B cell (primary cell): ENCODE measurements around the gene TAS2R60. TPM values are rescaled to one million over a fixed set of nuclear protein-coding genes. Genes with fewer than 3 reads are reported as not detected.

Experiments
- ATAC-seq: fragments of 200-7000 bp; cut with Tn5 transposase; one replicate; pipeline ENCODE4 v1.10.0; 2021; ENCODE audit warnings: low read depth, mild to moderate bottlenecking, moderate number of reproducible peaks, moderate library complexity
- CTCF ChIA-PET: fragments of 350-600 bp; sonication (Branson Sonifier 250); formaldehyde crosslinking; loops from one replicate; lab custom pipeline; 2021; ENCODE audit warnings: antibody characterized with exemption, inconsistent platforms; lab: Charles Lee
- POLR2A ChIA-PET: fragments of 350-600 bp; sonication (Branson Sonifier 250); formaldehyde crosslinking; loops from one replicate; lab custom pipeline; 2021; ENCODE audit warnings: antibody characterized with exemption; lab: Charles Lee
- DNase-seq: peaks from one replicate; pipeline ENCODE4 v3.0.0; 2013
- H2AFZ ChIP-seq: 2 replicates; pipeline ENCODE4 v1.6.1; 2012; ENCODE audit warnings: mild to moderate bottlenecking, low read depth, low read length; ENCODE audit not compliant: insufficient read depth, poor library complexity, severe bottlenecking
- H3K27ac ChIP-seq, 2 donors: 1 replicate in 1 of 2; 2 replicates in 1 of 2; pipeline ENCODE4 v1.5.1; 2012 to 2013; ENCODE audit warnings: low read length in 2 of 2, mild to moderate bottlenecking in 2 of 2, moderate library complexity in 1 of 2
- H3K27me3 ChIP-seq, 4 experiments: fragments of 200-600 bp in 1 of 4; sonication (generic) in 1 of 4; replicated peaks in 1 of 4; 1 replicate in 2 of 4; 2 replicates in 2 of 4; pipeline versions ENCODE4 v1.6.1 to v1.7.0; 2013 to 2016; ENCODE audit warnings: low read length in 3 of 4, mild to moderate bottlenecking in 2 of 4, mixed read lengths in 1 of 4, moderate library complexity in 1 of 4; ENCODE audit not compliant: insufficient read depth in 4 of 4, control insufficient read depth in 3 of 4; ENCODE audit errors: control extremely low read depth in 1 of 4
- H3K36me3 ChIP-seq, 2 experiments: replicated peaks in 1 of 2; 1 replicate in 1 of 2; 2 replicates in 1 of 2; pipeline versions ENCODE4 v1.6.1 to v1.7.1; 2013; ENCODE audit warnings: low read length in 1 of 2; ENCODE audit not compliant: insufficient read depth in 2 of 2, control insufficient read depth in 1 of 2; ENCODE audit errors: control extremely low read depth in 1 of 2, extremely low read depth in 1 of 2
- H3K4me1 ChIP-seq, 2 donors: fragments of 200-600 bp in 1 of 2; sonication (generic) in 1 of 2; 1 replicate in 1 of 2; 2 replicates in 1 of 2; pipeline versions ENCODE4 v1.5.1 to v1.6.1; 2013 to 2017; ENCODE audit warnings: low read length in 2 of 2; ENCODE audit not compliant: control insufficient read depth in 2 of 2, insufficient read depth in 2 of 2
- H3K4me2 ChIP-seq: replicated peaks from 2 replicates; pipeline ENCODE3; 2012; ENCODE audit warnings: mild to moderate bottlenecking, low read depth, low read length; ENCODE audit not compliant: poor library complexity, severe bottlenecking
- H3K4me3 ChIP-seq, 5 experiments: fragments of 200-600 bp in 1 of 5; sonication (generic) in 1 of 5; 1 replicate in 3 of 5; 2 replicates in 2 of 5; pipeline versions ENCODE4 v1.5.1 to v1.7.0; 2011 to 2016; ENCODE audit warnings: low read length in 4 of 5, mild to moderate bottlenecking in 4 of 5, low read depth in 2 of 5, control low read depth in 1 of 5, moderate library complexity in 1 of 5; ENCODE audit not compliant: insufficient read depth in 1 of 5; ENCODE audit errors: control extremely low read depth in 1 of 5, extremely low read depth in 1 of 5
- H3K79me2 ChIP-seq: fragments of 200-600 bp; sonication (generic); one replicate; pipeline ENCODE4 v1.6.0; 2016; ENCODE audit warnings: low read length; ENCODE audit not compliant: control insufficient read depth, insufficient read depth
- H3K9ac ChIP-seq: fragments of 200-600 bp; sonication (generic); 2 replicates; pipeline ENCODE4 v1.6.1; 2017; ENCODE audit warnings: mild to moderate bottlenecking, low read length, moderate library complexity
- H3K9me3 ChIP-seq, 3 donors: one replicate each; pipeline versions ENCODE4 v1.6.1 to v1.7.1; 2013; ENCODE audit warnings: low read length in 2 of 3; ENCODE audit not compliant: control insufficient read depth in 2 of 3, insufficient read depth in 1 of 3; ENCODE audit errors: control extremely low read depth in 1 of 3
- H4K20me1 ChIP-seq: 2 replicates; pipeline ENCODE4 v1.6.0; 2012; ENCODE audit warnings: mild to moderate bottlenecking, low read length; ENCODE audit not compliant: insufficient read depth, control insufficient read depth, poor library complexity, severe bottlenecking
- H3K27ac Mint-ChIP-seq: one replicate; pipeline ENCODE4 v1.8.0; 2021; ENCODE audit warnings: mixed read lengths
- H3K27me3 Mint-ChIP-seq: one replicate; pipeline ENCODE4 v1.8.0; 2021; ENCODE audit warnings: mixed read lengths
- H3K4me1 Mint-ChIP-seq: one replicate; pipeline ENCODE4 v1.8.0; 2021; ENCODE audit warnings: mixed read lengths
- H3K4me3 Mint-ChIP-seq: one replicate; pipeline ENCODE4 v1.8.0; 2021; ENCODE audit warnings: mixed read lengths
- H3K9me3 Mint-ChIP-seq: one replicate; pipeline ENCODE4 v1.8.0; 2022; ENCODE audit warnings: mixed read lengths; ENCODE audit not compliant: insufficient read depth
- CTCF ChIP-seq: fragments of 200-600 bp; IDR thresholded peaks from one replicate; pipeline ENCODE4 v1.8.0; 2022; ENCODE audit warnings: antibody characterized with exemption, mild to moderate bottlenecking
- EZH2 ChIP-seq: IDR thresholded peaks from 2 replicates; pipeline ENCODE4 v1.6.1; 2012; ENCODE audit warnings: borderline replicate concordance, low read depth, mild to moderate bottlenecking, moderate library complexity, low read length; ENCODE audit not compliant: insufficient read depth, poor library complexity, severe bottlenecking
- WGBS: methylation state at CpG from one replicate; pipeline ENCODE4 v1.1.5; 2013; ENCODE audit warnings: missing lambda C conversion rate; ENCODE audit not compliant: insufficient coverage; 5-methylcytosine and 5-hydroxymethylcytosine counted together
- intact Hi-C: fragments of 100-400 bp; cut with micrococcal nuclease; formaldehyde crosslinking; loops from one replicate; pipeline ENCODE4 v1.10.0; 2022
- polyA plus RNA-seq: library from polyadenylated mRNA; depleted of rRNA; stranded (reverse); fragments of >200 nt; gene quantifications from 2 replicates; pipeline ENCODE4 v1.2.3, GENCODE V29; 2012
- total RNA-seq, 2 donors: library from RNA; stranded (reverse); fragments of 120-200 nt in 1 of 2; gene quantifications; 1 replicate in 1 of 2; 2 replicates in 1 of 2; pipeline versions ENCODE4 v1.2.3 to v1.2.4, GENCODE V29; 2013 to 2022

TAS2R60 gene
- total and polyA plus RNA-seq, 2 donors (not counting 1 experiment from before 2014, with no cell fraction given): not detected

DNA sequence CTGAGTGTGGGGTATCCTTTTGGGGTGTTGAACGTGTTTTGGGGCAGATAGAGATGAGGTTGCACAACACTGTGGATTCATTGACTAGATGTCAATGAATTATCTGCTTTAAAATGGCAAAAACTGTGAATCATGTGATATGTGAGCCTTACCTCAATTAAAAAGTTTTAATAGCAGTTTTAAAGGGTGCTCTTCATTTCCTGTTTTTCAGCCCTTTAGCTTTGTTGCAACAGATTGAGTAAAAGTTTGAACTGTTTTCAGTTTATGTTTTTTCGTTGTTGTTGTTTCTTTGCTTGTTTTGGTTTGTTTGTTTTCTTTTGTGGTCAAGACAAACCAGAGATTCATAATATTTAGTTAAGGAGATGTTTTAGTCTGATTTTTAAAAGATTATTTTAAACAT, 43.8 kb downstream of the TAS2R60 start:
- 67% methylated on average over 1 of the region's 2 CpGs for WGBS
- H3K9me3 Mint-ChIP-seq: no peaks in the 10 kb centered on the region
- Histone ChIP-seq H3K36me3 (no peaks in the 10 kb centered on the region), H2AFZ (no peak overlapping the region), H3K9me3 (no peaks in the 10 kb centered on the region), H3K4me3 (no peak overlapping the region), H3K79me2 (no peaks in the 10 kb centered on the region), H4K20me1 (no peaks in the 10 kb centered on the region), H3K4me2 (no peak overlapping the region), H3K4me1 (no peaks in the 10 kb centered on the region), H3K27me3 (no peaks in the 10 kb centered on the region), H3K9ac (no peak overlapping the region), H3K27ac (no peak overlapping the region)
- no peak for DNase-seq
- ChIA-PET POLR2A (no interaction called here), CTCF (no interaction called here)
- H3K27me3 Mint-ChIP-seq: peaks cover 22% of the 10 kb centered on the region
- no peaks in the 10 kb centered on the region for H3K4me1 Mint-ChIP-seq
- no peak for TF ChIP-seq CTCF
- no peak for TF ChIP-seq EZH2
- intact Hi-C loops: no loop called here
- no peak overlapping the region for H3K4me3 Mint-ChIP-seq
- no peak overlapping the region for H3K27ac Mint-ChIP-seq
- no peak for ATAC-seq

GRCh38 chr7:143487566-143487965, 44.3 kb downstream of the TAS2R60 start:
- TF ChIP-seq EZH2 (no peak), CTCF (no peak)
- ATAC-seq: no peak
- Histone ChIP-seq H4K20me1 (no peaks in the 10 kb centered on the region), H3K4me3 (no peak overlapping the region), H2AFZ (no peak overlapping the region), H3K36me3 (no peaks in the 10 kb centered on the region), H3K27ac (no peak overlapping the region), H3K4me2 (no peak overlapping the region), H3K27me3 (no peaks in the 10 kb centered on the region), H3K79me2 (no peaks in the 10 kb centered on the region), H3K9ac (no peak overlapping the region), H3K9me3 (no peaks in the 10 kb centered on the region), H3K4me1 (no peaks in the 10 kb centered on the region)
- Mint-ChIP-seq H3K4me1 (no peaks in the 10 kb centered on the region), H3K27ac (no peak overlapping the region), H3K27me3 (peaks cover 21% of the 10 kb centered on the region), H3K9me3 (no peaks in the 10 kb centered on the region), H3K4me3 (no peak overlapping the region)
- CTCF ChIA-PET: no interaction called here
- WGBS: 50% methylated on average over 2 of the region's 5 CpGs
- intact Hi-C loops: no loop called here
- POLR2A ChIA-PET: no interaction called here
- DNase-seq: no peak
